ENCODE data around the gene TCEAL1. TPM values are rescaled to one million over a fixed set of nuclear protein-coding genes. Genes with fewer than 3 reads are reported as not detected.

TCEAL1 gene
- polyA plus RNA-seq, 1 donor from 2014 or later = 89.4 TPM

- H3K36me3 ChIP-seq (ENCODE audit: insufficient read depth, low read length) = no peaks in the 10 kb centered on the region
- no peak overlapping the region for H3K9ac ChIP-seq (ENCODE audit: low read length)
- H3K9me3 ChIP-seq (ENCODE audit: low read length) = no peaks in the 10 kb centered on the region
- H3K79me2 ChIP-seq (replicated peaks; ENCODE audit: insufficient read depth, low read length) = peaks cover 2% of the 10 kb centered on the region
- TF ChIP-seq POLR2AphosphoS5 (IDR thresholded peaks at IDR 0.05) (no peak), SMC3 (conservative IDR thresholded peaks at IDR 0.05; ENCODE audit: poor library complexity) (no peak)
- no peak overlapping the region for H2AFZ ChIP-seq (ENCODE audit: low read depth, low read length)
- no peaks in the 10 kb centered on the region for H4K20me1 ChIP-seq (ENCODE audit: insufficient read depth)
- no peaks in the 10 kb centered on the region for H3K27me3 ChIP-seq (ENCODE audit: insufficient read depth, low read depth, low read length)
- no peak overlapping the region for H3K27ac ChIP-seq (ENCODE audit: low read length)
- H3K9me2 ChIP-seq (ENCODE audit: insufficient read depth, low read length) = no peaks in the 10 kb centered on the region
- H3F3A ChIP-seq (ENCODE audit: insufficient read depth, low read length, poor library complexity, severe bottlenecking) = no peaks in the 10 kb centered on the region
- H3K4me2 ChIP-seq (ENCODE audit: low read length) = no peak overlapping the region
- H3K4me3 ChIP-seq (ENCODE audit: low read length) = no peak overlapping the region
These were observed 49.6 kb downstream of the TCEAL1 start for GRCh38 chrX:103678199-103678993.

Other genes with a start within 250 kb of the TCEAL1 start
- gene RAB40A, start 109.5 kb upstream of the TCEAL1 start, polyA plus RNA-seq = 1.9 and 2.9 TPM in 2 replicates
- 121 and 130 TPM in 2 replicates for gene TCEAL4, start 43.5 kb upstream of the TCEAL1 start, polyA plus RNA-seq
- 38.2 and 42.5 TPM in 2 replicates for gene TCEAL3, start 21.0 kb upstream of the TCEAL1 start, polyA plus RNA-seq
- 1,340 and 1,433 TPM in 2 replicates for gene MORF4L2, start 57.7 kb downstream of the TCEAL1 start, polyA plus RNA-seq
- 1.0 and 1.6 TPM in 2 replicates for gene TMEM31, start 81.9 kb downstream of the TCEAL1 start, polyA plus RNA-seq
- gene PLP1, start 147.9 kb downstream of the TCEAL1 start, polyA plus RNA-seq = 0.71 and 0.88 TPM in 2 replicates
- 50.6 TPM in 2 replicates for gene RAB9B, start 203.3 kb downstream of the TCEAL1 start, polyA plus RNA-seq